Adrenal gland (tissue), 12 donors: Measurements from ENCODE around the gene AP5M1. TPM values are rescaled to one million over a fixed set of nuclear protein-coding genes. Genes with fewer than 3 reads are reported as not detected.
"Not testable (repeated sequence)": the region's sequence is repeated elsewhere in the genome, so short reads cannot be mapped to it uniquely, and the experiment has no call there.

Source experiments
- DNase-seq, 7 donors: peaks; one replicate each; pipeline ENCODE4 v3.0.0-alpha.2; 2019 to 2020
- H3K27ac ChIP-seq, 5 donors: fragments of 200-600 bp; sonication (generic) in 4 of 5; 1 replicate in 3 of 5; 2 replicates in 2 of 5; pipeline versions ENCODE4 v1.5.1 to v1.8.0; 2016 to 2020; ENCODE audit warnings: mild to moderate bottlenecking in 1 of 5
- H3K27me3 ChIP-seq: fragments of 200-600 bp; 2 replicates; pipeline ENCODE4 v1.8.0; 2021
- H3K36me3 ChIP-seq, 2 donors: fragments of 200-600 bp; replicated peaks in 1 of 2; 1 replicate in 1 of 2; 2 replicates in 1 of 2; pipeline versions ENCODE4 v1.5.1 to v1.8.0; 2018 to 2022
- H3K4me1 ChIP-seq, 2 donors: fragments of 200-600 bp; replicated peaks in 1 of 2; 1 replicate in 1 of 2; 2 replicates in 1 of 2; pipeline versions ENCODE4 v1.5.1 to v1.8.0; 2018 to 2021
- H3K4me3 ChIP-seq, 4 donors: fragments of 200-600 bp; sonication (generic) in 3 of 4; one replicate each; pipeline ENCODE4 v1.5.1; 2016 to 2018
- H3K9me3 ChIP-seq, 3 donors: fragments of 200-600 bp; sonication (generic) in 1 of 3; replicated peaks in 1 of 3; 1 replicate in 2 of 3; 2 replicates in 1 of 3; pipeline versions ENCODE4 v1.5.1 to v1.8.0; 2016 to 2021
- CTCF ChIP-seq, 6 experiments: fragments of 450-650 bp in 4 of 6; fragments of 200-600 bp in 2 of 6; sonication (generic) in 1 of 6; IDR thresholded peaks; 1 replicate in 5 of 6; 2 replicates in 1 of 6; pipeline versions ENCODE4 v1.5.1 to v1.8.0; 2016 to 2021; ENCODE audit warnings: antibody characterized with exemption in 6 of 6, mild to moderate bottlenecking in 2 of 6, moderate library complexity in 1 of 6
- POLR2A ChIP-seq, 2 donors: fragments of 450-650 bp; IDR thresholded peaks; one replicate each; pipeline ENCODE4 v1.6.1; 2017; ENCODE audit warnings: antibody characterized with exemption in 2 of 2, mild to moderate bottlenecking in 2 of 2, moderate library complexity in 1 of 2
- WGBS, 4 donors: extraction: QIAGEN DNeasy Blood & Tissue Kit in 2 of 4; methylation state at CpG; one replicate each; pipeline versions ENCODE4 v1.1.5 to v1.1.7; 2013 to 2017; 5-methylcytosine and 5-hydroxymethylcytosine counted together
- intact Hi-C, 2 donors: fragments of 100-400 bp; cut with DNase I; formaldehyde crosslinking; loops; one replicate each; pipeline versions ENCODE4 v1.14.1 to v1.15.0; 2022 to 2023
- polyA plus RNA-seq, 3 donors: library from polyadenylated mRNA; stranded (reverse); fragments of 200-250 nt in 2 of 3; fragments of 350-450 nt in 1 of 3; fragmentation: Illumina TruSeq in 1 of 3; extraction: RNeasy Lipid Tissue Mini Kit (QIAGEN cat#74804) in 1 of 3; gene quantifications; one replicate each; pipeline ENCODE4 v1.2.3, GENCODE V29; 2013 to 2014
- total RNA-seq, 9 donors: library from RNA; depleted of rRNA in 4 of 9; stranded (reverse); fragments of >200 nt in 4 of 9; fragments of 120-200 nt in 1 of 9; fragmentation: NEBNext Ultra II Directional in 1 of 9; extraction: Animal tissue kit (Norgen Biotek cat#: 25700) in 1 of 9; gene quantifications; one replicate each; pipeline versions ENCODE4 v1.1.0 to v1.2.4, GENCODE V29; 2013 to 2023
- donor health status: healthy with polysubstance abuse.
- donor health status: Bipolar disorder and iron deficiency.
- donor health status: DM: yes; HTN: yes; CAD: no.
- donor health status: DM: no; HTN: no; CAD: no.
- donor health status: DM: no; HTN: no; CAD: no.
- donor health status: DM: yes; HTN: yes; CAD: no.

The AP5M1 gene
- total and polyA plus RNA-seq, 12 donors = 4.2 to 46.3 (median 35.1) TPM

- peaks cover 0 to 18% of the 10 kb centered on the region in 2 donors for H3K36me3 ChIP-seq
- TF ChIP-seq CTCF (IDR thresholded peaks at IDR 0.05) = no peak
- TF ChIP-seq POLR2A (IDR thresholded peaks at IDR 0.05) = no peak
- no peak overlapping the region for H3K4me3 ChIP-seq
- H3K27me3 ChIP-seq = no peaks in the 10 kb centered on the region
- no peaks in the 10 kb centered on the region for H3K4me1 ChIP-seq
- no peak overlapping the region for H3K27ac ChIP-seq
- H3K9me3 ChIP-seq = no peaks in the 10 kb centered on the region
- WGBS, 4 donors = 80 to 90% (median 86%) methylated on average over 1 of the region's 1 CpG
- no peak for DNase-seq
- intact Hi-C loops = no loop called here
Observed at GRCh38 chr14:57232006-57232405, 36.8 kb upstream of the AP5M1 start.

GRCh38 chr14:57240115-57240514, 28.7 kb upstream of the AP5M1 start:
- DNase-seq, H3K4me1 ChIP-seq, H3K9me3 ChIP-seq, H3K27ac ChIP-seq, H3K36me3 ChIP-seq, H3K4me3 ChIP-seq, intact Hi-C loops, H3K27me3 ChIP-seq: not testable (repeated sequence)
- 92 to 98% (median 97%) methylated on average over 7 of the region's 7 CpGs for WGBS, 4 donors

- intact Hi-C loops = no loop called here
Observed at GRCh38 chr14:57243320-57243719, 25.5 kb upstream of the AP5M1 start.

DNA sequence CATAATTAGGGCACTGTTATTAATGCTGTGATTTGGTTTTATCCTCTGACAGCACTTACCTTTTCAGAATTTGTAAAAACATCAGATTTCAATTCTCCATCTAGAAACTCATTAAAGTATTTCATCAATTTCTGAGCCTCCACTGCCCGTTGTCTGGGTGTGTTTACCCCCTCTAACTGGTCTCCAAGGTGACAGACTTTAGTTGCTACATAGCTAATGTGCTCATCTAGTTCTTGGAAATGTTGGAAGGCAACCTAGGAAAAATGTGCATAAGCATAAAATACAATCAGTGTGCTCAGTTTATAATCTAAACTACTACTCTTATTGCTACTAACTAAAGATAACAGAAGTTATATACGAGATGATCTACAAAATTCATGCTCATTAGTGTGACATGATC, 24.7 kb upstream of the AP5M1 start:
- intact Hi-C loops = no loop called here
- 73 to 81% (median 76%) methylated on average over 2 of the region's 2 CpGs for WGBS, 4 donors
- Histone ChIP-seq H3K4me3 (no peak overlapping the region), H3K27me3 (no peaks in the 10 kb centered on the region), H3K27ac (no peak overlapping the region), H3K9me3 (no peaks in the 10 kb centered on the region), H3K36me3 (peaks cover 0 to 5% of the 10 kb centered on the region in 2 donors), H3K4me1 (no peaks in the 10 kb centered on the region)
- DNase-seq = no peak
- TF ChIP-seq POLR2A (IDR thresholded peaks at IDR 0.05) (no peak), CTCF (IDR thresholded peaks at IDR 0.05) (no peak)

More at GRCh38 chr14:57243320-57243719, 25.5 kb upstream of the AP5M1 start:
- no peaks in the 10 kb centered on the region for H3K9me3 ChIP-seq
- H3K27ac ChIP-seq = no peak overlapping the region
- no peak for TF ChIP-seq CTCF (IDR thresholded peaks at IDR 0.05)
- no peak for TF ChIP-seq POLR2A (IDR thresholded peaks at IDR 0.05)
- H3K4me3 ChIP-seq = no peak overlapping the region
- no peak for DNase-seq
- H3K36me3 ChIP-seq = peaks cover 0 to 5% of the 10 kb centered on the region in 2 donors
- H3K27me3 ChIP-seq = no peaks in the 10 kb centered on the region
- no peaks in the 10 kb centered on the region for H3K4me1 ChIP-seq

- DNase-seq = no peak
- intact Hi-C loops = no loop called here
- H3K27ac ChIP-seq = no peak overlapping the region
- peaks cover 0 to 5% of the 10 kb centered on the region in 2 donors for H3K36me3 ChIP-seq
- TF ChIP-seq POLR2A (IDR thresholded peaks at IDR 0.05) = no peak
- TF ChIP-seq CTCF (IDR thresholded peaks at IDR 0.05) = no peak
- 90 to 97% (median 93%) methylated on average over 2 of the region's 2 CpGs for WGBS, 4 donors
- no peaks in the 10 kb centered on the region for H3K27me3 ChIP-seq
- no peaks in the 10 kb centered on the region for H3K4me1 ChIP-seq
- no peaks in the 10 kb centered on the region for H3K9me3 ChIP-seq
- no peak overlapping the region for H3K4me3 ChIP-seq
Observed at GRCh38 chr14:57245941-57246340, 22.8 kb upstream of the AP5M1 start.
